Nucleus accumbens (tissue), 56 donors: ENCODE data around the gene C1QL3.

Experiments
- DNase-seq, 56 donors: peaks; one replicate each; lab custom pipeline; 2025; lab: John Stamatoyannopoulos, UW

The C1QL3 gene

DNA sequence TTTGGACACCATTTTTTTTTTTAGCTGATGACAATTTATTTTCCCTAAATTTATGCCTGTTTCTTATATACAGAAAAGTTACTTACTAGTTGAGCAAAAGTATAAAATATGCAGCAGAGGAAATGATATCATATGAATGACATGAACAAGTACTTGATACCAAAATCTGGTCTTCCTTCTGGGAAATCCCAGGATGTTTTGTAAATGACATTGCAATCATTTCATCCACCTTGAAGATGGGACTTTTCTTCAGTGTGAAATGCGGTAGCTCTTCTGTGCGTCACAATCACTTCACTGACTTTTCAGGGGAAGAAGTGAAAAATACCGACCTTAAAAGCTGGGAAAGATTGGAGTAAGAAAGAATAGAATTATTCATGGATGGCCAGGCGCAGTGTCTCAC is 23.8 kb downstream of the C1QL3 start:
- DNase-seq: no peak

DNA sequence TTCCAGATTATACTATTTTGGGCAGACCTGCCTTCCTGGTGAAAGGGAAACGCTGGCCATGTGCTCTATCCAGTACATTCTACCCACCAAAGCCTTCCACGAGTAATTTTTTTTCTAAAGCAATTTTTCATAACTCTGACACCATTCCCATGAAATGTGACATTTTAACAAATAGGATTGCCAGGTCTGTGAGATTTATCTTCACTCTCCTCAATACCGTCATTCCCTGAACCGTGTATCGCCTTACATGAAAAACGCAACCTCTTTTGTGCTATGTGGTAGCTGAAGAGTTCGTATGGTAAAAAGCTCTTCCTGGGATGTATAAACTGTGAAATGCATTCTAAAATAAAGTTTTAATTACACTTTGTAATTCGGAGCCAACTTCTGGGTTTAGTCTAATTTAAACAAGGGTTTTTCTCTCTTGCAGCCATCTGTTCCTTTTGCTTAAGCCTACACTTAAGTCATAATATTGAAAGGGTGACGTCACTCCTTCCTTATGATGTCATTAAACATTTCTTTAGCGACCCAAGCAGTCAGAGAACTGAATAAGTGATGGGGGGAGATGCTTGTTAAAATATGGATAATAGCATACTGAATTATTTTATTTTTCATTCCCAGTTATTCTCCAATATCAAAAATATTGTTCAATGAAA is 27.7 kb downstream of the C1QL3 start:
- DNase-seq: no peak

DNA sequence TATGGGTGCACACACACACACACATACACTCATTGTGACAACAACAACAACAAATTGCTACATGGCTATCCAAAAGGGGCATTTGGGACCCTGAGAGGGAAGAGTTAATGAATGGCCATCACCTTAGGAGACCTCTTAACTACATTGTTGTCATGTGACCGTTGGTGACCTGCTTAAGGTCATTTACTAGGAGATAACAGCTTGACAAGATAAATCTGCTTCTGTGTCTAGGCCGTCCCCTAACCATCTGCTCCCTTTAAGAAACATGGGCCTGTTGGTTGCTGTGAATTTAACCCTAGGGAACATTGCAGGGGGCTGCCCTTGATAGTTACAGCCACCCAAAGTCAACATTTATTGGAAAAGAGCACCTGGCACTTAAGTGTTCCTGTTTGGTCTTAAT is 29.7 kb downstream of the C1QL3 start:
- DNase-seq: no peak

DNA sequence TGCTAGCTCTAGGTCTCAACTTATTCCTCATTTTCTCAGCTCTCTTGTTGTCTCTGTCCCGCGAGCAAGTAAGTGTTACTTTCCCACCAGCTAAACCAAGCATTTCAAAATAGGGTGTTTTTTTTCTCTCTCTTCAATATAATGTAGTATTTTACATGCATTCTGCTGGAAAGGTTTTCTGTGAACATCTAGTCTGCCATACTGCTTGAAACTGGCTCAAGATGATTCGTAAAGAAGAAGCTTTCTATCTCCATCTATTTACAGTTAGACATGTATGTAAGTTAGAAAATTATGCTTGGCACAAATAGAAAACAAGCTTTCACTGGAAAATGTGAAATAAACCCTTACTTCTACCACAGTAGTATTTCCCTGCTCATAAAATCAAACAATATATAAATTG is 31.2 kb downstream of the C1QL3 start:
- DNase-seq: no peak

DNA sequence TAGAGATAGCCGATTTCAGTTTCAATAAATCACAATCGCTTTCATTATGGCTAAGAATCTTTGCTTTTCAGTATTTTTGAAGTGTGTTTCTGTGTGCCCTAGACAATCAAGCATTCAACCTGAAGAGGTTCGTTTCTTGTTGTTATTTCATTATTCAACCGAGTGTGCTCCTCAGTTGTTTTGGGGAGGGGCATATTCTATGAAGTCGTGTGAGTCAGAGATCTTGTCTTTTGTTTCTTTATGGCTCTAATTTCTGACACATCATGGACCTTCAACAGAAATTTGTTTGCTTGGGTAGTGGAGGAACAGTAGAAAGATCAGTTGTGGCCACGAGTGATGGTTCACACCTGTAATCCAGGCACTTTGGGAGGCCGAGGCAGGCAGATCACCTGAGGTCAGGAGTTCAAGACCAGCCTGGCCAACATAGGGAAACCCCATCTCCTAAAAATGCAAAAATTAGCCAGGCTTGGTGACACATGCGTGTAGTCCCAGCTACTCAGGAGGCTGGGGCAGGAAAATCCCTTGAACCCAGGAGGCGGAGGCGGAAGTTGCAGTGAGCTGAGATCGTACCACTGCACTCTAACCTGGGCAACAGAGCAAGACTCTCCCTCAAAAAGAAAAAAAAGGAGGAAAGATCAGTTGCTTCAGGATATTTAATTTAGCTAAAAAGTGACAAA is 38.3 kb downstream of the C1QL3 start:
- DNase-seq: no peak

DNA sequence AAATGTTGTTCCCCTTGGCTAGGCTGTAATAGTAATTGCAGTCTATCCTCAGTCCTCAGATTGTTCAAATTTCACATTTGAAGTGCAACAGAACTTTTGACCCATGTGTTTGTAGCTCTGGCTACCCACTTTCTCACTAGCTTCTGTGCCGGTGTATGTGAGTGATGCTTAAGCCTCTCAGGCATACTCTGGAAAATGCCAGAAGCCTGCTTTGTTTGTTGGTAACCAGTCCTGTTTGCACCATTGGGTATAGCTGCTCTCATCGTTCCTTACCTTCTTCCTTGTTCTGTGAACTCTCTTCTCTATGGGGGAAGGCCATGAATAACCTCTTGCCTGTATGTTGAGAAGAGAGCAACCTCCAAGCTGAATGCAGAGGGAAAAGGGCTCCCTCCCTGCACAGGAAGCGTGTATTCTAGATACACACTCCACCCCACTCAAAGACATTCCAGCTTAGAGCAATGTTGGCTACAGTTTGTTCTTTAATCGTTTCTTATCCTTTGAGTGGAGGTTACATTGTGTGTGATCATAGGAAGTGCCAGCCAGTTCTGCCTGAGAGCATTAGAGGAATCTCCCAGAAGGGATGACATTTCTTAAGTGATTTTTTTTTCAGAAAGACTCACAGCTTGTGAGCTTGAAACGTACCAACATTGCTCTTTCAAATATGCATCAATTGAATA is 40.5 kb downstream of the C1QL3 start:
- DNase-seq: no peak

DNA sequence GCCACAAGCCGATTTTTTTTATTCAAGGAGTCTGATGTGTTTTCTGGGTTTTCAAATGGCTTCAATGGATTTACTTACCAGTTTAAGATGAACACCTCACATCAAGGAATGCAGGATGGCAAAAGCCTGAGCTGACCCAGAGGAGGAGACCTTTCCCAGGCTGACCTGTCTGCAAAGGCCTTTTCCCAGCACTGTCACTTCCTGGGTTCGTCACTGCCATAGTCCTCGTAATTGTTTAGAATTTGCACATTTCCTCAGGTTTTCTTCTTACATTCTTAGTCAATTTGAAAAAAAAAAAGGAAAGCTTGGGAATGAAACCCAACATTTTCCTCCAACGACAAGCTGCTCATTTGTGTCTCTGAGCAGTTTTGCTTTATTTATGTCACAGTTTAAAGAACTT is 42.9 kb downstream of the C1QL3 start:
- DNase-seq: no peak

DNA sequence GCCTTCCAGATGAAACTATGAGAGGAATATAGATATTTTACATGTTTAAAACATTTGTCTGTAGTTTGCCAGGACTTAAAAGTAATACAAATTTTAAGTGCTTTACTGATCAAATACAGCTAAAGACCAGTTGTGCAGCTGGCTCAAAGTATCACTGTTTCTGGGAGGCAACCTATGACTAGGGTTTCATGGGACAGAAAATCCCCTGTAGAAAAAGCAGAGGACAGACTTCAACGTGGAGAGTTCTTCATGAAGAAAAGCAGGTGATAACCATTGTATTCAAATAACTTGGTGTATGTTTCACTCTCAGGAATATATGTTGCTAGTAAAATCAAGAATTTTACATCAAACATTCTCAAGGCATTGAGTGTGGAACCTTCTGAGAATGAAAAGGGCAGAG is 43.9 kb downstream of the C1QL3 start:
- DNase-seq: no peak

DNA sequence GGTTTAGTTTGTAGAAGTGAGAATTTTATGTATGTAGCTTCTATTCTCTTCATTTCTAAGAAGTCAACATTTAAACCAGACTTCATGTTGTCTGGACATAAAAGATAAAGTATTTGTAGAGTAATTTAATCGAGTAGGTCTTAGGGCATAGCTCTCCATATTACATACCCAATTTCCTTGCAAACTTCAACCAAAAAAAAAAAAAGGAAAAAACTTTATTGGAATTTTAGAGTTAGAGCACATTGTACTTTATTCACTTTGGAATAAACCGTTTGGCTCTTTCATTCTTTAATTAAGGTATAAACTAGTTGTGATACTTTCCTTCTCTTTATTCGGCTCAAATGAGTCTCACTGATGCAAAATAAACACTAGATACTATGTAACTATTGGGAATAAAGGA is 48.9 kb downstream of the C1QL3 start:
- DNase-seq: no peak

DNA sequence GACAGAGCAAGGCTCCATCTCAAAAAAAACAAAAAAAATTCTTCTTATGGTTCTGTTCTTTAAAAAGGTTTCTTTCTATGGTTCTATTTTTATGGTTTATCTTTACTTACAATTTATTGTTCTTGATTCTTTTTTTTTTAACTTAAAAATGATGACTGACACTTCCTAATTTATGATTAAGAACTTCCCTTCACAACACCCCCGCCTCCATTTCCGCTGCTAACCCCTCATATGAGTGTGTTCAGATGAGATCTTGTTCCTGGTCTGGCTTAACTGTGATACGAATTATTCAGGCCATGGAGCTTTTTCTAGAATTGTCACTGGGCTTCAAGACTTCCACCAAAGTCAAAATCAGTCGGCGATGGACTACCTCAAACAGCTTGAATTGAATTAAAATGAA is 50.9 kb downstream of the C1QL3 start:
- no peak for DNase-seq

DNA sequence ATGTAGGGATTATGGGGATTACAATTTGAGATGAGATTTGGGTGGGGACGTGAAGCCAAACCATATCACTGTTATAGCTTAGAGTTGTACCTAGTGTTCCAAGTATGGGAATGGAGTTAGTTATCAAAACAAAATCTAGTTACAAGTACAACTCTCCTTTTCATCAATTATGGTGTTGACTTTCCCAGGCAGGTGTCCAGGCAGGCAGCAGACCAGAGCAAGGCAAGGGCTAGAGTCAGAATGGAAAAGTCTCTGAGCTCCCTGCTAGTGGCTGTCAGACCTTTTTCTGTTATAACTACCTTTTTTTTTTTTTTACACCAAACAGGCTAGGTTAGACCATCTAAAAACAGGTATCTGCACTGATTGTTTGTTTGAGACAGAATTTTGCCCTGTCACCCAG is 55.7 kb downstream of the C1QL3 start:
- no peak for DNase-seq
